Activated B cell treated with CpG ODN at 0.5 μM for 24 hours (primary cell): Measurements from ENCODE around the gene COG7. TPM values are rescaled to one million over a fixed set of nuclear protein-coding genes. Genes with fewer than 3 reads are reported as not detected.

ENCODE experiments used
- ATAC-seq: fragments of 200-7000 bp; cut with Tn5 transposase; one replicate; pipeline ENCODE4 v1.10.0; 2021; ENCODE audit warnings: low read depth, mild to moderate bottlenecking, moderate library complexity
- CTCF ChIA-PET: fragments of 350-600 bp; sonication (Branson Sonifier 250); formaldehyde crosslinking; loops from one replicate; lab custom pipeline; 2021; ENCODE audit warnings: antibody characterized with exemption; lab: Charles Lee
- POLR2A ChIA-PET: fragments of 350-600 bp; sonication (Branson Sonifier 250); formaldehyde crosslinking; loops from one replicate; lab custom pipeline; 2021; ENCODE audit warnings: antibody characterized with exemption; lab: Charles Lee
- DNase-seq: peaks from one replicate; pipeline ENCODE4 v3.0.0; 2022
- H3K27ac Mint-ChIP-seq: one replicate; pipeline ENCODE4 v1.8.0; 2020; ENCODE audit warnings: mixed read lengths
- H3K27me3 Mint-ChIP-seq: one replicate; pipeline ENCODE4 v1.8.0; 2021; ENCODE audit warnings: mixed read lengths
- H3K36me3 Mint-ChIP-seq: one replicate; pipeline ENCODE4 v1.8.0; 2021; ENCODE audit warnings: low read depth, mixed read lengths
- H3K4me1 Mint-ChIP-seq: one replicate; pipeline ENCODE4 v1.8.0; 2021; ENCODE audit warnings: mixed read lengths
- H3K4me3 Mint-ChIP-seq: one replicate; pipeline ENCODE4 v1.8.0; 2020; ENCODE audit warnings: mild to moderate bottlenecking, mixed read lengths
- H3K9me3 Mint-ChIP-seq: one replicate; pipeline ENCODE4 v1.8.0; 2020; ENCODE audit warnings: mixed read lengths
- CTCF ChIP-seq: fragments of 200-600 bp; IDR thresholded peaks from one replicate; pipeline ENCODE4 v1.8.0; 2022; ENCODE audit warnings: antibody characterized with exemption, mild to moderate bottlenecking
- intact Hi-C: fragments of 100-400 bp; cut with micrococcal nuclease; formaldehyde crosslinking; loops from one replicate; pipeline ENCODE4 v1.15.1; 2024
- total RNA-seq: library from RNA; stranded (reverse); gene quantifications from 2 replicates; pipeline ENCODE4 v1.2.3, GENCODE V29; 2022

Gene COG7
- total RNA-seq, 1 donor from 2014 or later = 20.2 TPM

DNA sequence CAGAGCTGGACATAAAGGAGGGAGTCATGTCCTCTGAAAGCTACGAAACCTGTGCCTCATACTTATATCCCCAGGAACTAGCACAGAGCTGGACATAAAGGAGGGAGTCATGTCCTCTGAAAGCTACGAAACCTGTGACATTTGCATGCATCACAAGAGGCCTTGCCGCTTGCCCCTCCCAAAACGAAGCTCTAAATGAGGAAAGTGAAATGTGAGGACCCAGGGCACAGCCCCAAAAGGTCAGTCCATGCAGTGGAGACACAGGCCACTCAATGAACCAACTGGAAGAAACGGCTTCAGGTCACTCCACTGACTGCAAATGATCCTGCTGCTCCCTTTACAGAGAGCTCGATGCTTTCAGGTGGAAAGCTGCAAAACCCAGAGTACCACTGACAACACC lies 38.3 kb downstream of the COG7 start:
- Mint-ChIP-seq H3K4me1 (no peaks in the 10 kb centered on the region), H3K9me3 (no peaks in the 10 kb centered on the region), H3K4me3 (no peak overlapping the region), H3K36me3 (peaks cover 79% of the 10 kb centered on the region), H3K27ac (no peak overlapping the region), H3K27me3 (no peaks in the 10 kb centered on the region)
- ATAC-seq (no peak), DNase-seq (no peak)
- intact Hi-C loops = no loop called here
- ChIA-PET CTCF (interaction anchor here (0.7 kb wide), 1 partner anchor 21 kb away, joined by 4 read pairs; no protein-coding TSS in a partner anchor), POLR2A (no interaction called here)
- no peak for TF ChIP-seq CTCF

- Mint-ChIP-seq H3K9me3 (no peaks in the 10 kb centered on the region), H3K36me3 (peaks cover 88% of the 10 kb centered on the region), H3K27me3 (no peaks in the 10 kb centered on the region), H3K4me1 (no peaks in the 10 kb centered on the region), H3K27ac (no peak overlapping the region), H3K4me3 (no peak overlapping the region)
- no peak for TF ChIP-seq CTCF
- DNase-seq (no peak), ATAC-seq (no peak)
- intact Hi-C loops = no loop called here
- CTCF ChIA-PET = no interaction called here
- POLR2A ChIA-PET = no interaction called here
Measured at GRCh38 chr16:23410176-23410575, 42.8 kb downstream of the COG7 start.

GRCh38 chr16:23409522-23409921 lies 43.5 kb downstream of the COG7 start:
- Mint-ChIP-seq H3K36me3 (peaks cover 88% of the 10 kb centered on the region), H3K9me3 (no peaks in the 10 kb centered on the region), H3K4me1 (no peaks in the 10 kb centered on the region), H3K27ac (no peak overlapping the region), H3K27me3 (no peaks in the 10 kb centered on the region), H3K4me3 (no peak overlapping the region)
- TF ChIP-seq CTCF = no peak
- no peak for ATAC-seq
- no peak for DNase-seq
- ChIA-PET CTCF (no interaction called here), POLR2A (no interaction called here)
- intact Hi-C loops = no loop called here

DNA sequence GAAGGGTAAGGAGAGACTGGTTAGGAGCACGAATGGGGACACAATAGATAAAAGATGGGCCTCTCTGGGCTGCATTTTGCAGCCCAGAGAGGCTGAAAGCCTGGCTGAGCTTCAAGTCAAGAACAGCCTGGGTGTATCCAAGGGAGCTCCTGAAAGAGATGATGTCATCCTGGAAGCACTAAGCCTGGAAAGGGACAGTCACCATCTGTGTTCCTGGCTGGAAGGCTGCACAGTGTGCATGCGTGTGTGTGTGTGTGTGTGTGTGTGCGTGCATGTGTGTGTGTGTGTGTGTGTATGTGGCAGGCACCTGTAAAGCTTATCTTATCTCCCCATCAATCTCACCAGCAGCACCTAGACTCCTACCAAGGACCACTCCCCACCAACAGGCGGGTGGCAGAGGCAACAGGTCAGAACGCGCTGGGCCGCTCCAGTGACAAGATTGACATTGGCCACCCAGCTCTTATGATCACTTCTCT lies 44.1 kb downstream of the COG7 start:
- no peak for TF ChIP-seq CTCF
- intact Hi-C loops = no loop called here
- H3K4me3 Mint-ChIP-seq = no peak overlapping the region
- H3K9me3 Mint-ChIP-seq = no peaks in the 10 kb centered on the region
- H3K27me3 Mint-ChIP-seq = no peaks in the 10 kb centered on the region
- ATAC-seq = no peak
- no peaks in the 10 kb centered on the region for H3K4me1 Mint-ChIP-seq
- H3K36me3 Mint-ChIP-seq = peaks cover 88% of the 10 kb centered on the region
- CTCF ChIA-PET = no interaction called here
- POLR2A ChIA-PET = no interaction called here
- H3K27ac Mint-ChIP-seq = no peak overlapping the region
- no peak for DNase-seq

DNA sequence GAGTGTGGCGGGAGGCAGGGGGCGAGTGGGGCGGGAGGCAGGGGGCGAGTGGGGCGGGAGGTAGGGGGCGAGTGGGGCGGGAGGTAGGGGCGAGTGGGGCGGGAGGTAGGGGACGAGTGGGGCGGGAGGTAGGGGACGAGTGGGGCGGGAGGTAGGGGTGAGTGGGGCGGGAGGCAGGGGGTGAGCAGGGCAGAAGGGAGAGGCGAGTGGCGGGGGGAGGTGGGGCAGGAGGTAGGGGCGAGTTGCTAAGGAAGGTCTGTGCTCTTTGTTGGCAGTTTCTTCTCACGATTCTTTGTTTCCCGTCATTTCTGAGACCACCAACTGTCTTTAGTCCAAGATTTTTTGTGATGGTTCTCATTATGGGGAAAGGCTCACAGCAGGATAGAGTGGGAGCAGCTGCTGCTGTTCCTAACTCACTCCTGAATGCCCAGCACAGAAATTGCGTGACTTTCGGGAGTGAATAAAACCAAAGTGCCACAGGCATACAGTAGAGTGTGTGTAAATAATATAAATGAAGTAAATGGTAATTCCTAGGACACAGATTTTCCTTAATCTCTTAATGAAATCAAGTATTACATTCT lies 44.7 kb downstream of the COG7 start:
- CTCF ChIA-PET = no interaction called here
- Mint-ChIP-seq H3K4me1 (no peaks in the 10 kb centered on the region), H3K4me3 (no peak overlapping the region), H3K9me3 (no peaks in the 10 kb centered on the region), H3K27me3 (no peaks in the 10 kb centered on the region), H3K36me3 (peaks cover 87% of the 10 kb centered on the region), H3K27ac (no peak overlapping the region)
- DNase-seq (no peak), ATAC-seq (no peak)
- intact Hi-C loops = no loop called here
- TF ChIP-seq CTCF = no peak
- POLR2A ChIA-PET = no interaction called here
